ENCODE measurements around the gene PMF1. TPM values are rescaled to one million over a fixed set of nuclear protein-coding genes. Genes with fewer than 3 reads are reported as not detected.
A peak's percentile ranks its signal among the peaks of the same experiment; 100 is the strongest.

Gene PMF1
- total RNA-seq, 1 experiment from 2014 or later = 96.6 TPM

- BruUV-seq (replicated peaks) = TSS peak; percentile 41
- Histone ChIP-seq H3K27ac (ENCODE audit: low read depth, low read length, poor library complexity, severe bottlenecking) (peak overlapping the region; percentile 97), H3K9me3 (ENCODE audit: low read depth, low read length, poor library complexity, severe bottlenecking) (no peaks in the 10 kb centered on the region), H3K4me3 (ENCODE audit: low read depth, low read length, poor library complexity, severe bottlenecking) (peak overlapping the region; percentile 81), H3K4me1 (ENCODE audit: insufficient read depth, low read length, poor library complexity, severe bottlenecking) (peaks cover 8% of the 10 kb centered on the region), H3K27me3 (replicated peaks; ENCODE audit: insufficient read depth, low read depth, low read length, poor library complexity) (no peaks in the 10 kb centered on the region), H3K36me3 (ENCODE audit: insufficient read depth, low read length, poor library complexity, severe bottlenecking) (peaks cover 36% of the 10 kb centered on the region)
- ChIA-PET POLR2A (ENCODE audit: low non-redundant PET) (interaction anchor here (0.6 kb wide), 3 partner anchors 11 to 159 kb away, joined by 3 to 5 read pairs (median 3); no protein-coding TSS in a partner anchor), CTCF (interaction anchor here (0.6 to 1.1 kb wide), 2 partner anchors 164 to 248 kb away, joined by 3 to 4 read pairs; no protein-coding TSS in a partner anchor)
- no peak for TF ChIP-seq CTCF (conservative IDR thresholded peaks at IDR 0.05; ENCODE audit: low read depth, low read length)
- no peak for TF ChIP-seq EZH2 (IDR thresholded peaks at IDR 0.05; ENCODE audit: borderline replicate concordance, low read depth, low read length, poor library complexity, severe bottlenecking)
- intact Hi-C loops (cut with micrococcal nuclease; ENCODE audit: unreplicated experiment) = no loop called here
- peak; percentile 78 for DNase-seq (ENCODE audit: low spot score)
Measured at GRCh38 chr1:156281693-156282478, 69.1 kb downstream of the PMF1 start.

DNA sequence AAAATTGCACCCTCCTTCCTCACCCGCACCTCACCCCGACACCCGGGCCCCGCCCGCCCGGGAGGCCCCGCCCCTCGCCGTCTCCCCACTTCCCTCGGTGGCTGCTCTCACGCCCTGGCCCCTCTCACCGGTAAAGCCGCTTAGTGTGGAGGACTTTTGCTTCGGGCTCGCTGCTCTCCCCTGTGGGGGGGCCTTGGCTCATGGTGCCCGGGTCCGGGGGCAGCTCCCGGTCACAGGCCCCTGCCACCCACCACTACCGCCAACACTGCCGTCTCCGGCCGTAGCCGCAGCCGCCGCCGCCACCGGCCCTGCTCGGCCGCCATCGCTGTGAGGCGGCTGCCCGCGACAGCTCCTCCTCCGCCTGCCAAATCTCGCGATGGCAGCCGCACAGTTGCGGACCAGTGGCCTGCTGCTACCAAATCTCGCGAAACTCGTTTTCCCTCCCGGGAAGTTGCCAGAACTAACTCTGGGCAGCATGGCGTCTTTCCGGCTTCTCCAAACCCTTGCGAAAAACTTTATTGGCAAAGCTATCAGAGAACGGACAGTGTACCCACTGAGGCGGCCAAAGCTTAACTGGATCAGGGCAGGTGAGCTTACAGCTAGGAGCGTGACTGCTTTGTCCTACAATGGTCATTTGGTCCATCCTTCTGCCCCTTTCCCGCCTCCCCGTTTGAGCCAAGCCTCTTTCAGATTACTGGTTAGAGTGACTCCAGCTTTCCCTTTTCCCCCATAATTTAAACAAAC lies 69.8 kb downstream of the PMF1 start, which contains the start of gene SMG5:
TSS of gene SMG5 (minus strand) at position 347 of the 744 bp plus-strand sequence. CDS start at position 202, 145 bp downstream.
- intact Hi-C loops (cut with micrococcal nuclease; ENCODE audit: unreplicated experiment) = no loop called here
- TF ChIP-seq CTCF (conservative IDR thresholded peaks at IDR 0.05; ENCODE audit: low read depth, low read length) (no peak), EZH2 (IDR thresholded peaks at IDR 0.05; ENCODE audit: borderline replicate concordance, low read depth, low read length, poor library complexity, severe bottlenecking) (no peak)
- peak; percentile 99 for DNase-seq (ENCODE audit: low spot score)
- no peaks in the 10 kb centered on the region for H3K27me3 ChIP-seq (replicated peaks; ENCODE audit: insufficient read depth, low read depth, low read length, poor library complexity)
- H3K4me3 ChIP-seq (ENCODE audit: low read depth, low read length, poor library complexity, severe bottlenecking) = peak within 1 kb of the TSS; percentile 81
- no peaks in the 10 kb centered on the region for H3K9me3 ChIP-seq (ENCODE audit: low read depth, low read length, poor library complexity, severe bottlenecking)
- H3K36me3 ChIP-seq (ENCODE audit: insufficient read depth, low read length, poor library complexity, severe bottlenecking) = peaks cover 28% of the 10 kb centered on the region
- POLR2A ChIA-PET (ENCODE audit: low non-redundant PET) = interaction anchor here (0.6 to 0.9 kb wide), 2 partner anchors 12 to 176 kb away, joined by 3 read pairs; no protein-coding TSS in a partner anchor
- H3K27ac ChIP-seq (ENCODE audit: low read depth, low read length, poor library complexity, severe bottlenecking) = peak within 1 kb of the TSS; percentile 97
- peaks cover 8% of the 10 kb centered on the region for H3K4me1 ChIP-seq (ENCODE audit: insufficient read depth, low read length, poor library complexity, severe bottlenecking)
- CTCF ChIA-PET = interaction anchor here (0.6 to 0.9 kb wide), 2 partner anchors 57 to 249 kb away, joined by 3 to 4 read pairs; no protein-coding TSS in a partner anchor
- BruUV-seq (replicated peaks) = no TSS peak

DNA sequence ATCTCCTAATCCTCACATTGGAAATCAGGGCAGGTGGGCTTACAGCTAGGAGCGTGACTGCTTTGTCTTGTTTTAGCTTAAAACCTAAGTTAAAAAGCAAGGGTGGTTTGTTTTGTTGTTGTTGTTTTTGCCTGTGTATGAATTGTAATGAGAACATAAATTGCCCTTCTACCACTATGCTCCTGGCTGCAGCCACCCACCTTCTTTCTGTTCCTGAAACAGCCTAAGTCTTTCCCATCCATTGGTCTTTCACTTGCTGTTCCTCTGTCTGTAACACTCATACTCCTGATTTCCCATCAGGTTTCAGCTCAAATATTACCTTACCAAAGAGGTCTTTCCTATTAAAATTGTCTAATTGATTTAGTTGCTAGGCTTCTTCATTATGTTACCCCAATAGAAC lies 70.7 kb downstream of the PMF1 start:
- no peak for TF ChIP-seq CTCF (conservative IDR thresholded peaks at IDR 0.05; ENCODE audit: low read depth, low read length)
- no peak for TF ChIP-seq EZH2 (IDR thresholded peaks at IDR 0.05; ENCODE audit: borderline replicate concordance, low read depth, low read length, poor library complexity, severe bottlenecking)
- H3K4me3 ChIP-seq (ENCODE audit: low read depth, low read length, poor library complexity, severe bottlenecking) = peak overlapping the region; percentile 81
- H3K27me3 ChIP-seq (replicated peaks; ENCODE audit: insufficient read depth, low read depth, low read length, poor library complexity) = no peaks in the 10 kb centered on the region
- no peaks in the 10 kb centered on the region for H3K9me3 ChIP-seq (ENCODE audit: low read depth, low read length, poor library complexity, severe bottlenecking)
- peaks cover 8% of the 10 kb centered on the region for H3K4me1 ChIP-seq (ENCODE audit: insufficient read depth, low read length, poor library complexity, severe bottlenecking)
- no TSS peak for BruUV-seq (replicated peaks)
- ChIA-PET POLR2A (ENCODE audit: low non-redundant PET) (interaction anchor here (0.9 kb wide), 1 partner anchor 177 kb away, joined by 3 read pairs; no protein-coding TSS in a partner anchor), CTCF (interaction anchor here (0.9 kb wide), 1 partner anchor 58 kb away, joined by 3 read pairs; no protein-coding TSS in a partner anchor)
- no peak for DNase-seq (ENCODE audit: low spot score)
- intact Hi-C loops (cut with micrococcal nuclease; ENCODE audit: unreplicated experiment) = no loop called here
- H3K27ac ChIP-seq (ENCODE audit: low read depth, low read length, poor library complexity, severe bottlenecking) = peak overlapping the region; percentile 97
- peaks cover 20% of the 10 kb centered on the region for H3K36me3 ChIP-seq (ENCODE audit: insufficient read depth, low read length, poor library complexity, severe bottlenecking)

Data from A673 (cell line).